Measurements from ENCODE around the gene YPEL1.
"Not testable (repeated sequence)": the region's sequence is repeated elsewhere in the genome, so short reads cannot be mapped to it uniquely, and the experiment has no call there.

YPEL1 gene

DNA sequence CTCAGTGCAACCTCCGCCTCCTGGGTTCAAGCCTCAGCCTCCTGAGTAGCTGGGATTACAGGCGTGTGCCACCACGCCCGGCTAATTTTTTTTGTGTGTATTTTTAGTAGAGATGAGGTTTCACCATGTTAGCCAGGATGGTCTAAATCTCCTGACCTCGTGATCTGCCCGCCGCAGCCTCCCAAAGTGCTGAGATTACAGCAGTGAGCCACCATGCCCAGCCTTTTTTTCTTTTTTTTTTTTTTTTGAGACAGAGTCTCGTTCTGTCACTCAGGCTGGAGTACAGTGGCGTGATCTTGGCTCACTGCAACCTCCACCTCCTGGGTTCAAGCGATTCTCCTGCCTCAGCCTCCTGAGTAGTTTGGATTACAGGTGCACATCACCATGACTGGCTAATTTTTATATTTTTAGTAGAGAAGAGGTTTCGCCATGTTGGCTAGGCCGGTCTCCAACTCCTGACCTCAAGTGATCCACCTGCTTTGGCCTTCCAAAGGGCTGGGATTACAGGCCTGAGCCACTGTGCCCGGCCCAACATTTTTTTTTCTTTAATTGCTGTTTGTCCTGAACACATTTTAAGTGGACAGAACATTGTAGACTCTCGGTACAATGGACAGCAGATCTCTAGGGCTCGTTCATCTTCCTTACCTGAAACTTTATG is 14.3 kb downstream of the YPEL1 start:
- DNase-seq (ENCODE audit: low read depth, low spot score): not testable (repeated sequence)

DNA sequence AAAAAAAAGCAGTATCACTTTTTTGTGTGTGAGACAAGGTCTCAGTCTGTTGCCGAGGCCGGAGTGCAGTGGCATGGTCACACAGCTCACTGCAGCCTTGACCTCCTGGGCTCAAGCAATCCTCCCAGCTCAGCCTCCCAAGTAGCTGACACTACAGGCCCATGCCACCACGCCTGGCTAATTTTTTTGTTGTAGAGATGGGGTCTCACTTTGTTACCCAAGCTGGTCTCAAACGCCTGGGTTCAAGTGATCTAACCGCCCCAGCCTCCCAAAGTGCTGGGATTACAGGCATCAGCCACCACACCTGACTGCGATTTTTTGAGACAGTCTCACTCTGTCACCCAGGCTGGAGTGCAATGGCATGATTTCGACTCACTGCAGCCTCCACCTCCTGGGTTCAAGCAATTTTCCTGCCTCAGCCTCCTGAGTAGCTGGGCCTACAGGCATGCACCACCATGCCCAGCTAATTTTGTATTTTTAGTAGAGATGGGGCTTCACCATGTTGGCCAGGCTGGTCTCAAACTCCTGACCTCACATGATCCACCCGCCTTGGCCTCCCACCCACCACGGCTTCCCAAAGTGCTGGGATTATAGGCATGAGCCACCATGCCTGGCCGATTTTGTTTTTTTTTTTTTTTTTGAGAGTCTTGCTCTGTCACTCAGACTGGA is 15.3 kb downstream of the YPEL1 start:
- DNase-seq (ENCODE audit: low read depth, low spot score): not testable (repeated sequence)

DNA sequence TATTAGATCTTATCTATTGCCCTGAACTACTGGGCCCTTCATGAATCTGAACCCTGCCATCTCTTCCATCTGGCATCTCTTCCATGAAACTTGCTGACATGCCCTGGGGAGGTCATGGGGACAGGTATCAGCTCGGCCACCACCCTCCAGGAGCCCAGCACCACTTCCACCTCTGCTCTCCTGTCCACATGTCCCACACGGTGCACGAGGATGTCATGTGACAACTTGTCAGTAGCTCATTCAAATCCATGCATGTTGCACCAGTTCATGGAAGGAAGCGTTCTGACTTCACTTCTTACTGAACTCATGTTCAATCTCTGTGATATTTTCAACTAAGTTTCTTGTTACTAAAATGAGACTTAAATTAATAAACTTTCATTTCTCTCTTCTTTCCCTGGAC is 16.6 kb downstream of the YPEL1 start:
- DNase-seq (ENCODE audit: low read depth, low spot score): no peak

DNA sequence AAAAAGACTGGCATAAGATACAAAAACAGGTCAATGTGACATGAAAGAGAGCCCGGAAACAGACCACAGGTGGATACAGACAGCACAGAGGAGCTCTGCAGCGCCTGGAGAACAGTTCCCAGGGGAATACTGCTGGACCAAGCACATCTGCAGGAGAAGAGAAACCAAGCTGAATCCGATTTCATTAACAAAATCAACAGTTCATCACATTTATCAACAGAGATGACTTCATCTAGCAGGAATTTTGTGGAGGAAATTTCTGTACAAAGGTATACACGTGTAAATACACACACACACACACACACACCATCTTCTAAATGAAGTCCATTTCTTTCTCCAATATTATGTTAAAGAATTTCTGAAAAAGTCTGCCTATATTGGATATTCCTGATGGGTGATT is 17.1 kb downstream of the YPEL1 start:
- DNase-seq (ENCODE audit: low read depth, low spot score): no peak

DNA sequence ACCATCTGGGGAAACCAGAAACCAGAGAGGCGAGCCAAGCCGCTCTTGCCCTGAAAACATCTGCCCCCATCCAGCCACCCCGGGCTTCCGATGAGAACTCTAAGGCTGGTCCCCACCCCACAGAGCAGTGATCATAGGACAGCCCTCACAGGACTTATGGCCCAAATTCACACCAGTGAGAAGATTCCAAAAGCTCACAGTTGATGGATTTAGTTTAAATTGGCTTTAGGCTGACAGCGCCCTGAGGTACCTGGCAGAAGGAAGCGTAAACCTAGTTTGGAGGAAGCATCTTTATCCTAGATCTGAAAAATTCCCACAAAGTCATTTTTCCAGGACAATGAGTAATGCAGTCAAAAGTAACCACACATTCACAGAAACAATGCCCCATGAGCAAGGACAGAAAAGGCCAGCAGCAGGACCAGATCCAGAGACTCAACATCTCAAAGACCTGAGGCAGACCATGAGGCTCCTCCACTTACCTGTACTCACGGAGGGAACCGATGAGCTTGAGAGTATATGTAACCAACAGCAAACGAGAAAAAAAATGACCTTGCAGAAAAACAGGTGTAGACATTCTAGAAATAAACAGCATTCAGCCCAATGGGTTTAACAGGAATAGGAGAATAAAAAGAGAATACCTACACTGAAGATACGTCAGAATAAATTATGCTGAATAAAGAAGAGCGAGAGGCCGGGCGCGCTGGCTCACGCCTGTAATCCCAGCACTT is 19.0 kb downstream of the YPEL1 start:
- DNase-seq (ENCODE audit: low read depth, low spot score): not testable (repeated sequence)

DNA sequence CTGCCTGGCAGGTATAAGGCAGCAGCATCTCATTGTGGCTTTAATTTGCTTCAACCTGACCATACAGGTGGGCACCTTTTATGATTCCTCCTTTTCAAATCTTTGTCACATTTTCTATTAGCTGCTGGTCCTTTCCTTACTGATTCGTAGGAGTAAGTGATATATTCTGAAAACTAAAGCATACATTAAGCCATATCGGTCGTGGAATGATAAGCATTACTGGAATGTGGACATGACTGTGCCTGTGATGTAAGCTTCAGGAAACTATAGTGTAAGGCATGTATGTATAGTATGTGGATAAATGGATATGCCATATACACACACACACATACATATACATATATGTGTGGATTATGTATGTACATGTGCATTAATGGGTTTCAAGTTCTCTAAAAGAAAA is 20.8 kb downstream of the YPEL1 start:
- DNase-seq (ENCODE audit: low read depth, low spot score): no peak

DNA sequence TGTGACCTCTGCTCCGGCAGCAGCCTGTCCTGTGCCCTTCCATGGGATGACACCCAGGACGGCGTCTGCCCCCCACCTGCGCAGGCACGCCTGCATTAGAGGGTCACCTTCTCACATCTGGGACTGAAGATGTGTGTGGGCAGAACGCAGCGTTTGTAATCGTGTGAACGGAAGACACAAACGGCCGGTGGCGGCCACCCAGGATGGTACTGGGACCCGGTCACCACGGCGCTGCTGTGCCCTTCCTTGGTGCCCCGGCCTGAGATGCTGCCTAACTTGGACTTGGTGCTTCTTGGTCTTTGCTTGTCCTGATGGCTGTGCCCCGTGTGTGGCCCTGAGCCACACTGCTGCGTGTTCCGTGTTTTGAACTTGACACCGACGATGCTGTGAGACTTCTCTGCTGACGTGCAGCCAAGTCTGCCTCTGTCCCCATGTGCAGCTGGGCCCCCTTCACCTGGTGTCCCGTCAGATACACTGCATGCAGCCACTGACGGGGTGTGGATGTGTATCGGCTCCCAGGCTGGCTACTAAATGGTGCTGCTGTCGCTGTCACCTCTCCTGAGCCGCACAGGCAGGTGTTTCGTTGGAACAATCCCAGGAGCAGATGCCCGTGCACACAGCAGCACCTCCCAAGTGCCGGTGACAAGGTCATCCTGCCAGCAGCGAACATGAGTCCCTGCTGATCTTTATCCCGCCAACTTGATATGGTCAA is 21.4 kb downstream of the YPEL1 start:
- DNase-seq (ENCODE audit: low read depth, low spot score): no peak

DNA sequence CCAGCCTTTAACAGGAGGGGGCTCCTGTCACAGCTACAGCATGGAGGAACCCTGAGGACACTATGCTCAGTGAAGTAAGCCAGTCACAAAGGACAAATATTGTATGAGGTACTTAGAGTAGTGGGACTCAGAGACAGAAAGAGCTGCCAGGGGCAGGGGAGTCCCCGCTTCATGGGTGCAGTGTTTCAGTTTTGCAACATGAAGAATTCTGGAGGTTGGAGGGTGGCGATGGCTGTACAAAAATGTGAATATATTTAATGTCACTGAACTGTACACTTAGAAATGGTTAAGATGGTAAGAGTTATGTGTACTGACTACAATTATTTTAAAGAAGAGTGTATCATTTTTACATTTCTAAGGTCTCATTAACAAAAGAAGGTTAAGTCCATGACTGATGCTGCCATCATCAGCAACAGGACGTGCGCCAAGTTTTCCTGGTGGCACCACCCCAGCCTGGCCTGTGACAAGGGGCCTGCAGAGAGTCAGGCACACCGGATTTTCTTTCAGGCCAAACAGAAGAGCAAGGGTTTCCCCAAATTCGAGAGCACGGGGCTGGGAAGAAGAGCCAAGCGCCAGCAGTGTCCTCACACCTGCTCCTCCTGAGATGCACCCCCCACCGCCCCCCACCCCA is 22.1 kb downstream of the YPEL1 start:
- DNase-seq (ENCODE audit: low read depth, low spot score): no peak

DNA sequence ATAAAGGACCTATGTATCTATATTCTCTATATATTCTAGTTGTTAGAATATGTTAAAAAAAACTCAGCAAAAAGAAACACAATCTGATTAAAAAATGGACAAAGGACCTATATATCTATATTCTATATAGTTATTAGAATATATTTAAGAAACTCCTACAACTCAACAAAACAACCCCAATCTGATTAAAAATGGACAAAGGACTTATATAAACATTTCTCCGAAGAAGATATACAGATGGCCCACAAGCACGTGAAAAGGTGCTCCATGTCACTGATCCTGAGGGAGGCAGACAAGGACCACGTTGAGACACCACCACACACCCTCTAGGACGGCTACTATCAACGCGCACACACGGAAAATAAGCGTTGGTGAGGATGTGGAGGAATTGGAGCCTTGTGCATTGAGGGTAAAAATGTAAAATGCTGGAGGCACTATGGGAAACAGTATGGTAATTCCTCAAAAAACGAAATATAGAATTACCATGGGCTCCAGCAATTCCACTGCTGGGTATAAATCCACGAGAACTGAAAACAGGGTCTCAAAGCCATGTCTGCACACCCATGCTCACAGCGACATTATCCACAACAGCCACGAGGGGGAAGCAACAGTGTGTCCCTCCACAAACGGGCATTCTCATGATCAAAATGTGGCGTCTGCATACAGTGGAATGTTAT is 22.7 kb downstream of the YPEL1 start:
- peak; percentile 56 for DNase-seq (ENCODE audit: low read depth, low spot score)

DNA sequence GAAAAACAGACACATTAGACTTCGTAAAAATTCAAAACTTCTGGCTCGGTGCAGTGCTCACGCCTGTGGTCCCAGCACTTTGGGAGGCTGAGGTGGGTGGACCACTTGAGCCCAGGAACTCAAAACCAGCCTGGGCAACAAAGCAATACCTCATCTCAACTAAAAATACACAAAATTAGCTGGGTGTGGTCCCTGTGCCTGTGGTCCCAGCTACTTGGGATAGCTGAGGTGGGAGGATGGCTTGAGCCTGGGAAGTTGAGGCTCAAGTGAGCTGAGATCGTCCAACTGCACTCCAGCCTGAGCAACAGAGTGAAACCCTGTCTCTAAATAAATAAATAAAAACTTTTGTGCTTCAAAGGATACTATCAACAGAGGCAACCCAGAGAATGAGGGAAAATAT is 23.7 kb downstream of the YPEL1 start:
- DNase-seq (ENCODE audit: low read depth, low spot score): no peak

DNA sequence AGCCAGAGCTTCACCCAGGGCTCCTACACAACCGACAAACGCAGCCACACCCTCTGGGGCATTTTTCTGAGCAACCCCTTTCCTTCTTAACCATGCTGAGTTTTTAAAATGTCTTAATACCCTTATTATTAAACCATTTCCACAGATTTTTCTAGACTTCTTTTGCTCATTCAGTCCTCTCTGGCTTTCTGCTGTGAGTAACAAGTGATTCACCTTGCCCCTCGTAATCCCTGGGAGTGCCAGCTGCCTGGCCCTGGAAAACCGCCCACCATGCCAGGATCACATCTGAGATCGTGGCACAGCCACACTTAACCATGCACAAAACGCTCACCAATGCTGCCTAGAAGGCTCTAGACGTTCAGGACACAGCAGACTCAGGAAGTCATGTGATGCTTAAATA is 25.4 kb downstream of the YPEL1 start:
- DNase-seq (ENCODE audit: low read depth, low spot score): no peak

DNA sequence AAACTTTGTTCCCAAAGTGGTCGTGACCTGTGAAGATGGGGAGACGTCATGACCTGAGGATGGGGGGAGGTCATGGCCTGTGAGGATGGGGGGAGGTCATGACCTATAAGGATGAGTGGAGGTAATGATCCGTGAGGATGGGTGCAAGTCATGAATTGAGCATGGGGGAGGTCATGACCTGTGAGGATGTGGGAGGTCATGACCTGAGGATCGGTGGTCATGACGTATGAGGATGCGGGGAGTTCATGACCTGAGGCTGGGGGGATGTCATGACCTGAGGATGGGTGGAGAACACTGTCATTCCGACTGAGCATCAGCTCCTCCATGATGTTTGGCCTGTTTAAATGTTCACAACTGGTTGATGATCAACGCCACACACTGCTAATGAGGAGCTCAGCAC is 25.9 kb downstream of the YPEL1 start:
- no peak for DNase-seq (ENCODE audit: low read depth, low spot score)

DNA sequence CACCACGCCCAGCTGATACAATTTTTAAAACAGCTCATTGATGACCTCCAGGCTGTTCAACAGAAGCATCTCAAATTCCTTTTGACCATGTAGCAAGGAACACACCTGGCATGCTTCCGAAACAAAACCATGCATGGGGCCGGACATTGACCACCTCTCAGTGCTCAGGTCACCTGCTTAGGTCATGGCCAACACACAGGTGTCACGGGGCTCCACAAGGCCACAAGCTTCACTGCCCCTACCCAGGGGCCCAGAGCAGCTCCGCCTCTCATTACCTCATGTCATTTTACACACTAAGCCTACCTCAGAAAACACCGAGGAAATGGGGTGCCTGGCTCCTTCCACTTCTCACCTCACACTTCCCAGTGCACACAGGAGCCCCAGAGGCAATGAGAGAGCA is 26.6 kb downstream of the YPEL1 start:
- DNase-seq (ENCODE audit: low read depth, low spot score): no peak

DNA sequence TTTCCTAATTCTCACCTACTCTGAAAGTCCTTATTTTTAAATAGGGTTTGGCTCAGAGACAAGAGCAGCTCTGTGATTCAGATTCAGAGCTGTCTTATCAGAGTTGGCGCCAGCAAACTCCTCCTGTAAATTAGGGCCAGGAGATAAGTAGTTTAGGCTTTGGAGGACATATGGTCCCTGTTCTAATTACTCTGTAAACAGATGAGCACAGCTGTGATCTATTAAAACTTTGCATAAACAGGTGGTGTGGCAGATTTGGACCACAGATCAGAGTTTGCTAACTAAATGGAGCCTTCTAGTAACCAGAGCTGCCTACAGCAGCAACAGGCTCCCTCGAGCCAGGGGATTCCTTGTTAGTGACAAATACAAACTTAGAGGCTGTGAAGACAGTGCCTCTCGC is 27.9 kb downstream of the YPEL1 start:
- DNase-seq (ENCODE audit: low read depth, low spot score): no peak

DNA sequence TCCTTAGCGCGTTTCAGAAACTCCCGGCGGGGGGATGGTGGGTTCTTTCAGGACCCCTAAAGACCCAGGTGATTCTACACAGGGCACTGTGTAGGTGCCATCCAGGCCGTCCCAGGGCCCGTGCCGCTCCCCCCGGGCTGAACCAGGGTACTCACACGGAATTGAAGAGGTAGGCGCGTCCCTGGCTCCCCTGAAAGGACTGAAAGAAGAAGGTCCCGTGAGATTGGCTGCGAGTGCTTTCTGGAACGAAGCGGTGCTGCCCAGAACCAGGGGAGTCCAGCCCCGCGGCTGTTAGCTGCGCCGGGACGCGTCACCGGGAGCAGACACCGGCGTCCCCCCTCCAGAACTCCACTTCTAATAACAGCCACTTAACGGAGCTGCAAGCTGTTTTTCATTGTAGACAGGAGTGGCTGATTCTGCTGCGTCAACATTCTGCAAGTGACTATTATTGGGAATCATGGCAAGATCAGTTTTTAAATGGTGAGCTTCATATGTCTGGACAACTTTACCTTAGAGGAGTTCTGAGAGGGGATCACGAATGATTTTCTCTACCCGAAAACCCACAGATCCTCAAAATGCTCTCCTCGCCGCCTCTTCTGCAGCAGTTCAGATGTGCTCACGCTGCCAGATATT is 31.8 kb downstream of the YPEL1 start:
- DNase-seq (ENCODE audit: low read depth, low spot score): no peak

DNA sequence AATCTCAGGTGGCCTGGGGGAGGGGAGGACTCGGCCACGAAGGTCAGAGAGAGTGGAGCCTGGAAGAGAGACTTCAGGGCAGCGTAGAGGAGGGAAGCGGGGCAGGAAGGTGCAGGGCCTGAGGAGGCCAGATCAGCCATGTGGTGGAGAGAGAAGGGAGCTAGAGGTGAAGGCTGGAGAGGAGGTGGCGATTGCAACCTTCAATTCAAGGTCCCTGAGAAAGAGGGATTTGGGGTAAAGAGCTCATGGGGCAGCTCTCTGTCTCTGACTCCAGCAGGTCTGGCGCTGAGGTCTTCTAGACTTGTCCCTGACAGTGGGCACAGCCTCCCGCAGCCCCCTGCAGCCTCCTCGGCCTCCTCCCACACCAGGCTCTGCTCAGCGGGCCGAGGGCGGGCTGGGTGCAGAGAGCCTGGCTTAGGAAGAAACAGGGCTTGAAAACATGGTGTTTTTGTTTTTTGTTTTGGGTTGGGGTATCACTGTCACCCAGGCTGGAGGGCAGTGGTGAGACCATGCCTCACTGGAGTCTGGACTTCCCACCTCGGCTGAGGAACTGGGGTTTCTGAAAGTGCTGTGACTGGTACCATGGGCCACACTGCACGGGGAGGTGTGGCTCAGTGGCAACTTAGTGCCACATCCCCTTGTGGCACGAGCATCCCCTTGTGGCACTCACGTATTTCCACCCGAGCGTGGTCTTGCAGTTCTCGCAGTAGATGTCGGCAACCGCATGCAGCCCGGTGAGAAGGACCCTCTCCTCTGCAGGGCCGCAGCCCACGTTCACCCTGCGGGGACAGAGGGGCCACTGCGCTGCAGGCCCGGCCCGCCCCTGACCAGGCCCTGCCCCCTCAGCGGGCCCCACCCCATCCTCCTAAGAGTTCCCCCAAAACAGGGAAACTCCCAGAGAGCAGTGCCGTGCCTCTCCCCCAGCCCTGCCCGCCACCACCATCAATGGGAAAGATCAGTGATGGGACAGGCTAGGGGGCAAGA is 32.6 kb downstream of the YPEL1 start:
- no peak for DNase-seq (ENCODE audit: low read depth, low spot score)

DNA sequence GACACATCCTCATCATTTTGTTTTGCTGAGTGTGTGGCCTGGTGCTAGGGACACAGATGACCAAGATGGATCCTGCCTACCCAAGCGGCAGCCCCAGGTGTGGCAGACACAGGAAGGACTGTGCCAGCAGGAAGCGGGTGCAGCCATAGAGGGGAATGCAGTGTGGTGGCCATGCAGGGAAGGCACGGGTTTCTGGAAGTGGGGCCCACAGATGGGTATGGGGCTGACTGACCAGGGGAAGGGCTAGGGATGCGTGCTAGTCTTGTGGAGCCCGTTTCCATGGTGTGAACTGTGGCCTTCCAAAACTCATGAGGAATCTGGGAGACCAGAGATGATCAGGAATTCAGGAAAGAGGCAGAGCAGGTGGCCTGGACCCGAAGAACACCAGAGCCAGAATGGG is 33.5 kb downstream of the YPEL1 start:
- DNase-seq (ENCODE audit: low read depth, low spot score): no peak

DNA sequence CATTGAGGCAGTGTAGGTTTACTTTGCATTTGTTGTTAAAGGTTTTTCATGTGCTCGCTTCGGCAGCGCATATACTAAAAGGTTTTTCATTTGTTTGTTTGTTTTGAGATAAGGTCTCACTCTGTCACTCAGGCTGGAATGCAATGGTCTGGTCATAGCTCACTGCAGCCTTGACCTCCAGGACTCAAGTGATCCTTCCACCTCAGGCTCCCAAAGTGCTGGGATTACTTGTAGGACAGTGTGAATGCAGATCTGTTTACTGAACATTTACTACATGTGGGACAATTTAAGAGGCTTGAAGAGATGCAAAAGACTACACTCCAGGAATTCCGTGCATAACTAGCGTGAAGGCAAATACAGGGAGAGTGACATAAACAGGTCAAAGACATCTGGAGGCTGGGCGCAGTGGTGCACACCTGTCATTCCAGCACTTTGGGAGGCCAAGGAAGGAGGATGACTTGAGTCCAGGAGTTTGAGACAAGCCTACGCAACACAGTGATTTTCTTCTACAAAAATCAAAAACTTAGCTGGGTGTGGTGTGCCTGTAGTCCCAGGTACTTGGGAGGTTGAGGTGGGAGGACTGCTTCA is 34.1 kb downstream of the YPEL1 start:
- DNase-seq (ENCODE audit: low read depth, low spot score): no peak

DNA sequence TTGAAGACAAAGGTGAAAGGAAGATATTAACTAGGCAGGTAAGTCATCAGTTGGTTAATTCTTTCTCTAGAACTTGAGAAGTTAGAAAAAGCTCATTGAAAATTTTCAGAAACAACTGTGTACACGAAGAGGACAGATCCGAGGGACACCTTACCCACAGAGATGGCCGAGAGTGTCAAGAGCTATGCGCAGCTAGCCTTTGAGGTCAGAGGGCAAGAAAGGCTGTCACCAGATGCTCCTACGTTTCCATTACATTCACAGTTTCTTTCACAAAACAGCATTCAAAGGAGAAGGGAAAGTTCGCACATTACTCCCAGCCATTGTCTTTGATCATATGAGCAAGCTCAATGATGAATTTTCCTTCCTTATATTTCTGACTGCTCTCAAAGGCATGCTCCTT is 34.8 kb downstream of the YPEL1 start:
- DNase-seq (ENCODE audit: low read depth, low spot score): no peak

Data from smooth muscle cell of the brain vasculature (primary cell).